Measurements from ENCODE around the gene FOXK1.

GRCh38 chr7:4653771-4654170, 28.3 kb upstream of the FOXK1 start:
- TF ChIP-seq CTCF (IDR thresholded peaks at IDR 0.05) (no peak), POLR2A (IDR thresholded peaks at IDR 0.05) (no peak)

All from adrenal gland (tissue), 5 donors.